NCI-H1105 (cell line): ENCODE measurements around the gene ST8SIA2.

Experiments
- DNase-seq: peaks from one replicate; lab custom pipeline; 2025; lab: John Stamatoyannopoulos, UW

Gene ST8SIA2

DNA sequence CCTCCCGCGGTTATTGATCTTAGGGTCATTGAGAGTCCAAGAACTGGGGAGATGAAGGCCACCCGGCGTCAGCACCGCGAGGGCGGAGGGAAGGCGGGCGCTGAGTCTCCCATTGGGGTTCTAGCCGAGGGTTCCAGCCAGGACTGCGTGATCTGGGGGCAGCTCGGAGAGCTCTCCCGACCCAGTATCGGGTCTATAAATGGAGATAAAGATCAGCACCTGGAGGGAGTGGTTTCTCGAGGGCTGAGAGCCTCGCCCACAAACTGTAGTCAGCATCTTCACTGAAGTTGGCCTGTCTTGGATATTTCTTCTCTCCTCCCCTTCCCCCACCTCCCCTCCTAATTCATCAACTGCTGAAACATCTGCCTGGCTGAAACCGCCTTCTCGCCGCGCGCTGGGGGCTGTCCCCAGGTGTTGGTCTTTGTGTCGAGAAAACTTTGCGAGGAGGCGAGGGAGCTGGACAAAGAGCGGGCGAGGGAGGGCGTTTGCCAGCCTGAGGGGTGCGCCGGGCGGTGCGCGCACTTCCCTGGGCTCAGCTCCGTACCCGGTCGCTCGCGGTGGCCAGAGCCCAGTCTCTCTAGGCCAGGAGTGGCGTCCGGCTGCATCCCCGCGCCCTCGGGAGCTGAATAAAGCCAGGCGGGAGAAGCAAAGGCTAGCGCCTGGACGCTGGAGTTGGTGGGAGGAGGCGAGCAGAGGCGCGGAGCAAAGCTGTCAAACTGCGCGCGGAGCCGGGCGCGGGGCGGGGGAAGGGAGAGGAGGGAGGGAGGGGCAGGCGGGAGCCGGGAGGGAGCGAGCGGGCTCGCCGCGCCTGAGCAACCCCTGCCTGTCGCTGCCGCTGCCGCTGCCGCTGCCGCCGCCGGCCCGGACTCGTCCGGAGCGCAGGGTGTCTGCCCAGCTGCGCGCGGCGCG lies at the start of gene ST8SIA2:
TSS of gene ST8SIA2 (plus strand) at position 811 of the 909 bp plus-strand sequence. CDS start 184 bp downstream, outside the sequence.
- peak; percentile 21 for DNase-seq

GRCh38 chr15:92343924-92344643 lies 49.6 kb upstream of the ST8SIA2 start:
- peak; percentile 67 for DNase-seq

DNA sequence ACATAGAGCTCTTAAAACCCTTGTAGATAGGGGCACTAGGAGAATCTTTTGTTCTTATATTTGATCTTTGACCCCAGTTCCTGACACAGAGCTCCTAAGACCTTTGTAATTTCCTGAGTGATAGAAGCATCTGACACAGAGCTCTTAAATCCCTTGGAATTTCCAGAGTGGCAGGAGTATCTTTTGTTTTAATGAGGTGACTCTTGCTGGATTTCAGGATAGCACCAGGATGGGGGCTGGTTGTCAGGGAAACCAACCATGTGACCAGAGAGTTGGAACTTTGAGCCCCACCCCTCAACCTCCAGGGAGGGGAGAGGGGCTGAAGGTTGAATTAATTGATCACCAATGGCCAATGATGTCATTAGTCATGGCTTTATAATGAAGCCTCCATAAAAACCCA lies 47.6 kb upstream of the ST8SIA2 start:
- DNase-seq, result no peak

DNA sequence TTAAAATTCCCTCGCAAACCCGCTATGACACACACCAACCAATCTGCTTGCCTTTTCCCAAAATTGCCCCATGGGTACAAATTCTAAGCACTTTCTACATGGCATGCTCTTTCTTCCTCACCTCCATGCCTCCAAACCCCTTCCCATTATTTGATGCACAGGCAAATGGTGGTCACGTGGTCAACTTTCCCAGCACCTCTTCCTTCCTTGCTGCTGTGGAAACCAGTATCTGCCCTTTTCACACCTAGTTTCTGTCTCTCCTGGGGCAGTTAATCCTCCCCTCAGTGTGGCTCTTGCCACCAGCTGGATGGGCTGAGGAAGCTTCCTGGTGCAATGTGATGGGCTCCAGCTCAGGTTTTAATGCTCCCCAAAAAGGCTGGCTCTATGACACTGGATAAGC lies 38.4 kb upstream of the ST8SIA2 start:
- DNase-seq, result no peak

DNA sequence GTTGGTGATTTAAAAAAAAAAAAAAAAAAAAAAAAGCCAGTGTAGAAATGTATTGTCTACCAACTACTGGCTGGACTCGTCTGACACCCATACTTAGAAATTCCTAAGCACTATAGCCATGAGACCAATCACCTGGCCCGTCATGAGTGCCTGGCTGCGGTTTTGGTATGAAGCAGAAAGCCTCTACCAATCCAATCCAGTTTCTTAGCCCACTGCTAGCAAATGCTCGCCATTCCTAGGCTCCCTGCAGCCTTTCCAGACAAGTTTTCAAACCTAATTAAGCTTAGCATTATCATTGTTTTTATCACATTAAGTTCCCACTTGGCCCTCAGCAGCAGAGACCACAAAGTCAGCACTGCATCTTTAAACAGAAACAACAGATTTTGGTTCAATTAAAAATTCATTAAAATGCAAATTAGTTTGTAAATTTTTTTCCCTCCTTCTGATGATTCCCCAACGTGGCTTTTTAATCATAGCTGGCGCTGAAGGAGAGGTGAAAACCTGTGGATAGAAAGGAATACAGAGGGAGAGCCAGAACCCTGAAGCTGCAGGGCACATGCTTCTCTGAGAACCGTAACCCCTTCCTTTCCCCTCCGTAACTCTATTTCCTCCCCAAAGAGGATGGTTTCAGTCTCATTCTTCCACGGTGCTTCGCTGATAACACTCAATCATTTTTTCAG lies 32.2 kb upstream of the ST8SIA2 start:
- no peak for DNase-seq

DNA sequence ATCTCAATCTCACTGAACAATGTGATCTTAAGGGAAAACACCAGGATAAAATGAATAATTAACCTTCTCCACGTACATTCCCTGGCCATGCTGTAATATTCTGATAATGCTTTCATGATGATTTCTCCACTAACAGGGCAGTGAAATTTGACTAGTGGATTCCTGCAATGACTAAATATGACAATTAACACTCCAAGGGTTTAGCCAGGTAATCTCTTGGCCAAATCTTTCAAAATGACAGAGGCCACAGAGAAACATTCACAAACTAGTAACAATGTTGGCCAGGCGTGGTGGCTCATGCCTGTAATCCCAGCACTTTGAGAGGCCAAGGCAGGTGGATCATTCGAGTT lies 31.7 kb upstream of the ST8SIA2 start:
- DNase-seq, result no peak

- no peak for DNase-seq
Observed at GRCh38 chr15:92365084-92365483, 28.6 kb upstream of the ST8SIA2 start.

GRCh38 chr15:92365906-92366305 lies 27.8 kb upstream of the ST8SIA2 start:
- no peak for DNase-seq

DNA sequence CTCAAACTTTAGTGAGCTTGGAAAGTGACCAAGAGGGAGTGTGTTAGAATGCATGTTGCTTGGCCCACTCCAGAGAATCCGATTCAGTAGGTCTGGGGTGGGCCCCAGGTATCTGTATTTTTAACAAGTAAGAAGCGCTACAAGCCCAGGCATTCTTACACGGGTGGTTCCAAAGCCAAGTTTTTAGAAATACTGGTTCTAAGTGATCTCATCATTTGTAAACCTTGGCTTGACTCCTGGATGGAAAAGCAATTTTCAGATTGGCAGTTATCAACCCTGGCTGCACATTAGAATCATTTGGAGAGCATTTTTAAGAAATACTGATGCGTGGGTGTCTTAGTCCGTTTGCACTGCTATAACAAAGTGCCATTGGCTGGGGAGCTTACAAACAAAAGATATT lies 27.3 kb upstream of the ST8SIA2 start:
- DNase-seq, result no peak

- no peak for DNase-seq
Observed at GRCh38 chr15:92375057-92375456, 18.6 kb upstream of the ST8SIA2 start.

DNA sequence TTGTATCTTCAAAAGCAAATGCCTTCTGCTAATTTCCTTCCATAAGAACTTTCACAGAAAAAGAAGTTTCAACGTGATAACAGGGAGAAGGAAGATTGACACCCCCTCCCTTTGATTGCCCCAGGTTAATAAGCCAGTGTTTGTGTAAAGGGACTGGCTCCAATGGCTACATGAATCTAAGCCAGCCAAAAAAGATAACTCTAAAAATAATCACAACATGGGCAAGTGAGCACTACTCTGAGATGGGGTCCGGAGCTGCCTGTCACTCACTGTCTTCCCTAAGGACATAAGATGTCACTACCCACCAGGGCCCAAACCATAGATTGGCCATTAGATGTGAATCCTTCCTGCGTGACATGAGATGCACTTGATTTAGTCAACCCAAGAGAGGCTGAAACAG lies 17.6 kb upstream of the ST8SIA2 start:
- no peak for DNase-seq

DNA sequence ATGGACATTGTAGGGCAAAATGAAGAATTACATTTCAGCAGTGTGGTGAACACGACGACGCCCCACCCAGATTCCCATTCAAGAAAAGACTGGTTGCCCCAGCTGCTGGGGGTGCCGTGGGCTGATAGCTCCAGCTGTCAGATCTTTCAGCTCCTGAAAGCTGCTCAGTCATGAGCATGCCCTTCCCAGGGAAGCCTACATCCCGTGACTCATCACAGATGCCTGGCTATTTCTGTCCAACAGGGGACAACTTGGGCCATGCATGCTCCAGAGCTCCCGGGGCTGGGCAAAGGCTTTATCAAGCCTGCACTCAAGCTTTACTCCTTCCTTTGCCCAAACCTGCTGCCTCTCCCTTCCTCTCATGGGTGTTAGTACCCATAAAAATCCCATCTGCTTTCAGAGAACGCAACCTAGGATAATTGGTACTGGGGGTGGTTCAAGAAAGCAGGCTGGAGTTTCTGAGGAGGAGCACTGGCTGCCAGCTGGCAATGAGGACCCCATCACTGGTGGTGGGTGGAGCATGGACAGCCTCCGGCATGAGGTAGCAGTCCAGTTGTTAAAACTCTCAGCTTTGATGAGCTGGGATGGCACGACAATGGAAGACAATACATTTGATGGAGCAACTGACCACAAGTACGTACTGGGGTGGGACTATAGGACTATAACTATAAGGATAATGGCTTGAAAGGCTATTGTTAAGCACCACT lies 16.4 kb upstream of the ST8SIA2 start:
- no peak for DNase-seq

DNA sequence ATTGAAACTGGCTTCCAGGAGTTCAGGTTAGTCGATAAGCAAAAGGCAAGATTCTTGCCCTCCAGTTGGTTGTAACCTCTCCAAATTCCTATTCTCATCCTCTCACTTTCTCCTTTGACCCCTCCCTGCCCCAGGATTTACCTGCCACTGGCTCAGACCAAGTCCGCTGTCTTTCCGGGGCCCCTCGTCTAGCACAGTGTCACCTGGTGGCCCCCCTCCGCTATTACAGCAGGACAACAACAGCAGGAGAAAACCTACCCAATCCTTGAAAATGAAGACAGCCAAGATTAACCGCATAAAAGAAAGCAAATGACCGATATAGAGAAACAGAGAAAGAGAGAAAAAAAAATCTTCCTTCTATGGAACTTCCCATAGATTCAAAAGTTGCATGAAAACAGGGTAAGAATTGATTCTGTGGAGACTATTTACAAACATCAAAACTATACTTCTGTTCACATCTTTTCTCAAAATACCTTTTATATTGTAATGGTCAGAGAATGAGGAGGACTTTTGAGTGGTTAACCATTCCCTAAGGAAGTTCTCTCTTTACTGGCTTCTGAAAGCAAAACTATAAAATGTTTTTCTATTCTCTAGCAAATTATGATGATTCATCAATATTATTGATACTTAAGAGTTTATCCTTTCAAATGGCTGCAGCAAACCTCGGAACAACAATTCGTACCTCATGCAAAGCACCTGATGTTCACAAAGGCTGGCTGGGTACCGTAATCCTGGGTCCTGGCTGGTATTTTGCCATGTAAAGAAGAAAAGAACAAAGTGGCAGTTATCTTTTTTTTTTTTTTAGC lies 10.0 kb upstream of the ST8SIA2 start:
- no peak for DNase-seq

DNA sequence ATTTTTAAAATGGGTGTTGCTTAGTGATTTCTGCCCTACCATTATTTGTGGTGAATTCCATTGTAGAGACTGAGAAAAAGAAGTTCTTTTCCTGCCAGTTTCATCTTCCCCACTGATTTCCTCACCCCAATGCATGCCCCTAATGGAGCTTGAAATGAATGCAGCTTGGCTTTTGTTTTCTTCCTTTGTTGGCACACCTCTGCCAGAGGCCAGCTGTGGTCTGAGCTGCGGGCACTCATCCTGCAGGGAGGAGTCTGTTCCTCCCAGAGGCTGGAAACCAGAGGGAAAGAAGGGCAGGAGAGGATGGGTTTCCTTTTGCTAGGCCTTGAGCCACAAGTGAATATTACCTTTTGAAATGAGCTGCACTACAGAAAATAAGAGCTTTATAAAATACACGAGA lies 9.3 kb upstream of the ST8SIA2 start:
- DNase-seq, result no peak

DNA sequence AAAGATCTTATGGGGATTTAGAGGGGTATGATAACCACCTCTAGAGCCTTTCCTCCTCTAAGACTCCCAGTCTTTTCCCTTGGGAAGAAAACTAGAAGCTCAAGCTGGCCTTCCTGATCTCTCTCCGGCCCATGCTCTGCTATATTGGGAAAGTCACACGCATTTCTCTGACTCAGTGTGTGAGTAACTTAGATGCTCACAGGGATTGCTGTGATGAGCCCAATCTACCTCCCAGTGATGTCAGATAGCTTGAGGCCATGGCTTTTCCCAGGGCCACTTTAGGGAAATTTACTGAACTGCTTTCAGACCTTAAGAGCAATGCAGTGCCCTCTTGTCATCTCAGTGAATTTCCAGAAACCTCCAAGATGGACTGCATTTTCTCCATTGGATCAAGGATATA lies 8.6 kb upstream of the ST8SIA2 start:
- no peak for DNase-seq

DNA sequence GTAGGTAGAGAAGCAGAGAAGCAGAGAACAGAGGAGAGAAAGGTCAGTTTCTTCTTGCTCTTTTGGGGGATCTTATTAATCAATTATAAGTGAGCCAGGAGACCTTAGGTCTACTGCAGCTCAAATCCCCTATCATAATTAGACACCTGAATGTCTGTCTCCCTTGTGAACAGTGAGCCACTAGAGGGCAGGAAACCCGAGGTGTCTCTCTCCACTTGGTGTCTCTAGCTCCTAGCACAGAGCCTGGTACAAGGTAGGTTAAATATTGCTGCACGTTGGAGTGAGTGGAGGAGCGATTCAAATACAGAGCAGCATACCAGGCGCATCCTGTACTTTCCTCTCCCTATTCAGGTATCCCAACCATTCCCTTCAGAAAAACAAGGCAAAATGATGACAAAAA lies 2.0 kb upstream of the ST8SIA2 start:
- no peak for DNase-seq

GRCh38 chr15:92392462-92392861 lies 1.2 kb upstream of the ST8SIA2 start:
- DNase-seq, result no peak

- DNase-seq, result no peak
Observed at GRCh38 chr15:92393980-92394308, 263 bp downstream of the ST8SIA2 start.

DNA sequence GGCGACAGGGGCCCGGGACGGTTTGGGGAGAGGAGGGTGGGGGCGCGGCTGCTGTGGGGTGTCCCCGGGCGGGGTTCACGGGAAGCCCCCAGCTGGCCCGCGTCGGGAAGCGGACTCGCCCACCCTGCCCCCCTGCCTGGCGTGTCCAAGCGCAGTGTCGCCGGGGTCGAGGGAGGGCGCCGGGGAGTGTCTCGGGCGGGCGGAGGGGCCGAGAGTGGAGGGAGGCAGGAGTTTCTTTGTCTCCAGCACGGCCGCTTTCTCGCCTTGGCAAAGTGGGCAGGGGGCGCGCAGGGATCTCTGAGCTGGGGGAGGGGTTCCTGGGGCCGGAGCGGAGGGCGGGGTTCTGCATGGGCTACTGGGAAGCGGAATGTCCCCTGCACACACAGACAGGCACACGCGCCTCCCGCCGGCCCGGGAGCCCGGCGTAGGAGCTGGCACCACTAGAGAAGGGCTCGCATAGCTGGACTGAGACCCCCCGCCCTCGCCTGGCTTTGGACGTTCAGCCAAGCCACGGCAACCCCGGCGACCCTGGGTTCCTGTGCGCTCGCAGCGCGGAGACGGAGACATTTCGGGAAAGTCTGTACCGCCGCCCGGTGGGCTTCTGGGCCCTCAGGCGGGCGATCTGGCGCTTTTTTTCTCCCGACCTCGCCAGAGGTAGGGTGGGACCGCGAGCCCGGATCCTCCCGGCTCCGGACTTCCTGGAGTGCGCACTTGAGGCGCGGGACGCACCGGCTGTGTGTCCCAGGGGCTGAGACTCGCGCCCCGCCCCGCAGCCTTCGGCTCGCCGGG lies 822 bp downstream of the ST8SIA2 start:
- no peak for DNase-seq

GRCh38 chr15:92395098-92395635 lies 1.5 kb downstream of the ST8SIA2 start:
- DNase-seq, result no peak
